Lower leg skin (tissue), 4 donors: ENCODE data around the gene RAPGEF1. TPM values are rescaled to one million over a fixed set of nuclear protein-coding genes. Genes with fewer than 3 reads are reported as not detected.

Experiments used
- DNase-seq, 2 donors: peaks; one replicate each; pipeline ENCODE4 v3.0.0-alpha.2; 2019; ENCODE audit warnings: low spot score in 2 of 2
- H3K4me3 ChIP-seq: fragments of 200-600 bp; sonication (generic); 2 replicates; pipeline ENCODE4 v1.5.1; 2017; ENCODE audit warnings: mild to moderate bottlenecking, low read depth; ENCODE audit not compliant: poor library complexity, severe bottlenecking
- POLR2A ChIP-seq, 2 donors: fragments of 450-650 bp; IDR thresholded peaks; one replicate each; pipeline ENCODE4 v1.6.1; 2016 to 2017; ENCODE audit warnings: antibody characterized with exemption in 2 of 2, mild to moderate bottlenecking in 1 of 2, moderate library complexity in 1 of 2
- WGBS, 2 donors: methylation state at CpG; one replicate each; pipeline ENCODE4 v1.1.5; 2018; 5-methylcytosine and 5-hydroxymethylcytosine counted together
- intact Hi-C: fragments of 100-400 bp; cut with DNase I; formaldehyde crosslinking; loops from one replicate; pipeline ENCODE4 v1.15.0; 2023; ENCODE audit warnings: low total_unique reads
- total RNA-seq, 4 donors: library from RNA; depleted of rRNA; stranded (reverse); fragments of >200 nt; gene quantifications; one replicate each; pipeline ENCODE4 v1.1.0, GENCODE V29; 2016
- TF ChIP-seq, protein P1 (sequence below), 3 donors: fragments of 450-650 bp; IDR thresholded peaks; one replicate each; pipeline ENCODE4 v1.5.1; 2016; ENCODE audit warnings: antibody characterized with exemption in 3 of 3, mild to moderate bottlenecking in 3 of 3, moderate library complexity in 2 of 3

Gene RAPGEF1
- total RNA-seq, 4 donors from 2014 or later: 18.0 to 70.8 (median 43.5) TPM

DNA sequence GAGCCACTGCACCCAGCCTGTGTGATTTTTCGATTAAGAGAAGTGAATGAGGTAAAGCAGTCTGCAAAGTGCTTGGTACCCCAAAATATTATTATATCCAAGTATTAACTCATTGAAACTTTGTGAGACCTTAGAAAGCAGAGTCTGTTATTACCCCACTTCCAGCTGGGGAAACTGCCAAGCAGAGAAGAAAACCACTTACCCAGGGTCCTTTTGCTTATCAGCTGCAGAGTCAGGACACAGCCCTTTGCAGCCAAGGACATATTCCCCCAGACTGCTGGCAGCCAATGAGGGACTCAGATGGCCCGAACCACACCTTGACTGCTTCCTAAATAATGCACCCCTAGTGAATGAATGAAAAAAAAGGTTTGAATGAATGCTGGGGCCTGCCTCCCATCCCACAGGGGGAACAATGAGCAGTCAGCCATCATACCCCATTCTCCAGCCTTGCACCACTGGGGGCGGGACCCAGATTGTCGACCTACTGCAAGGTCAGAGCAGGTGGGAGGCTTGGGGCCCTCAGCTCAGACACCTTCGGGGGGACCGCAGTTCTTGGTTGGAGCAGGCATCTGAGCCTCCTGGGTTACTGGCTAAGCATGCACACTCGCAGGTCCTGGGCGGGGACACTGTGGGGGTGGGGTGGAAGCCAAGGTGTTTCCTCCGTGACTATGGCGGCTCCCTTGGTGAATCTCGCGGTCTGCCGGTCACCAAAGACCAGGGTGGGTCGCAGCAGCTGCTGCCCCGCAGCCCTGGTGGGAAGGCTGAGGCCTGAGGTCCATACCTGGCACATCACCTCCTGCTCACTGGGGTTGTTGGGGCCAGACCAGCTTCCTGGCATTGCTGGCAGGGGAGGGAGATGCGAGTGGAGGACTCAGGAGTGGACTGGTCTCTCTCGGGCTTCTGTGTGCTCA lies 164.9 kb downstream of the RAPGEF1 start:
- DNase-seq: no peak
- WGBS, 2 donors: 92 to 99% methylated on average over 15 of the region's 17 CpGs
- intact Hi-C loops: no loop called here
- TF ChIP-seq, protein P1, sequence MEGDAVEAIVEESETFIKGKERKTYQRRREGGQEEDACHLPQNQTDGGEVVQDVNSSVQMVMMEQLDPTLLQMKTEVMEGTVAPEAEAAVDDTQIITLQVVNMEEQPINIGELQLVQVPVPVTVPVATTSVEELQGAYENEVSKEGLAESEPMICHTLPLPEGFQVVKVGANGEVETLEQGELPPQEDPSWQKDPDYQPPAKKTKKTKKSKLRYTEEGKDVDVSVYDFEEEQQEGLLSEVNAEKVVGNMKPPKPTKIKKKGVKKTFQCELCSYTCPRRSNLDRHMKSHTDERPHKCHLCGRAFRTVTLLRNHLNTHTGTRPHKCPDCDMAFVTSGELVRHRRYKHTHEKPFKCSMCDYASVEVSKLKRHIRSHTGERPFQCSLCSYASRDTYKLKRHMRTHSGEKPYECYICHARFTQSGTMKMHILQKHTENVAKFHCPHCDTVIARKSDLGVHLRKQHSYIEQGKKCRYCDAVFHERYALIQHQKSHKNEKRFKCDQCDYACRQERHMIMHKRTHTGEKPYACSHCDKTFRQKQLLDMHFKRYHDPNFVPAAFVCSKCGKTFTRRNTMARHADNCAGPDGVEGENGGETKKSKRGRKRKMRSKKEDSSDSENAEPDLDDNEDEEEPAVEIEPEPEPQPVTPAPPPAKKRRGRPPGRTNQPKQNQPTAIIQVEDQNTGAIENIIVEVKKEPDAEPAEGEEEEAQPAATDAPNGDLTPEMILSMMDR (IDR thresholded peaks at IDR 0.05): no peak
- TF ChIP-seq POLR2A (IDR thresholded peaks at IDR 0.05): no peak
- no peak overlapping the region for H3K4me3 ChIP-seq

DNA sequence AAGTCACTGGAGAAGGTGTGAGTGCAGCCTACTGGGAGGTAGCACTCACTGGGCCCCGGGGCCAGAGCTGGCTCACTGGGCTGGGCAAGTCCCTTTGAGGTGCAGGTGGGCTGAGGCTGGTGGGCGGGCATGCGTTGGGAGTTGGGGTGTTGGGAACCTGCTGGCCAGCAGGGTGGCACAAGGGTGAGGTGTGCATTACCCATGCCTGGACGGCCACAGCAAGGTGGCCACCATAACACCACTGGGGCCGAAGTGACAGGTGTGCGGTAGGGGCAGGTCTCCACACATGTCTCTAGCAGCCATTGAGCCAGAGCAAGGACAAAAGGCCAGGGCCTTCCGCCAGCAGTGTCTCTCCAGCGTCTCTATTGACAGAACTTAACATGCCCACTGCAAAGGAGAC lies 172.0 kb downstream of the RAPGEF1 start:
- intact Hi-C loops: no loop called here
- no peak for DNase-seq
- no peak for TF ChIP-seq POLR2A (IDR thresholded peaks at IDR 0.05)
- TF ChIP-seq, protein P1 (IDR thresholded peaks at IDR 0.05): no peak
- H3K4me3 ChIP-seq: no peak overlapping the region
- WGBS, 2 donors: 91 to 95% methylated on average over 8 of the region's 8 CpGs

DNA sequence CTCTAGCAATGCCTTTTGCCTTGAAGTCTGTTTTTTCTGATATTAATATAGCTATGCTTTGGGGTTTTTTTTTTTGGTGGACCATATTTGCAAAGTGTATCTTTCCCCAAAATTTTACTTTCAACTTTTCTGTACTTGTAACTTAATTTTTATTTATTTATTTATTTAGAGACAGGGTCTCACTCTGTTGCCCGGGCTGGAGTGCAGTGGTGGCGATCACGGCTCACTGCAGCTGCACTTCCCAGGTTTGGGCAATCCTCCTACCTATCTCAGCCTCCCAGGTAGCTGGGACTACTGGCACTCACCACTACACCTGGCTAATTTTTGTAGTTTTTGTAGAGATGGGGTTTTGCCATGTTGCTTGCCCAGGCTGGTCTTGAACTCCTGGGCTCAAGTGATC lies 173.7 kb downstream of the RAPGEF1 start:
- intact Hi-C loops: no loop called here
- no peak overlapping the region for H3K4me3 ChIP-seq
- TF ChIP-seq POLR2A (IDR thresholded peaks at IDR 0.05): no peak
- TF ChIP-seq, protein P1 (IDR thresholded peaks at IDR 0.05): no peak
- WGBS, 2 donors: 94 to 95% methylated on average over 3 of the region's 3 CpGs
- no peak for DNase-seq

DNA sequence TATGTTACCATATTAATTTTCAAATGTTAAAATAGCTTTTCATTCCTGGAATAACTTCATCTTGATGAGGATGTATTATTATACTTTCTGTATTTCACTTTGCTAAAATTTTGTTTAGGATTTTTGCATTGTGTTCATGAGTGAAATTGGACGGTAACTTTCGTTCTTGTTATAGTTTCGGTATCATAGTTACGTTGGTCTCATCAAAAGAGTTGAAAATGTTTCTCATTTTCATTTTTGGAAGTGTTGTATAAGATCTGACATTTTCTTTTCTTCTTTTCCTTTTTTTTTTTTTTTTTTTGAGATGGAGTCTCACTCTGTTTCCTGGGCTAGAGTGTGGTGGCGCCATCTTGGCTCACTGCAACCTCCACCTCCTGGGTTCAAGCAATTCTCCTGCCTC lies 174.5 kb downstream of the RAPGEF1 start:
- no peak for TF ChIP-seq POLR2A (IDR thresholded peaks at IDR 0.05)
- TF ChIP-seq, protein P1 (IDR thresholded peaks at IDR 0.05): no peak
- intact Hi-C loops: no loop called here
- 84 to 92% methylated on average over 5 of the region's 5 CpGs for WGBS, 2 donors
- H3K4me3 ChIP-seq: no peak overlapping the region
- DNase-seq: no peak

DNA sequence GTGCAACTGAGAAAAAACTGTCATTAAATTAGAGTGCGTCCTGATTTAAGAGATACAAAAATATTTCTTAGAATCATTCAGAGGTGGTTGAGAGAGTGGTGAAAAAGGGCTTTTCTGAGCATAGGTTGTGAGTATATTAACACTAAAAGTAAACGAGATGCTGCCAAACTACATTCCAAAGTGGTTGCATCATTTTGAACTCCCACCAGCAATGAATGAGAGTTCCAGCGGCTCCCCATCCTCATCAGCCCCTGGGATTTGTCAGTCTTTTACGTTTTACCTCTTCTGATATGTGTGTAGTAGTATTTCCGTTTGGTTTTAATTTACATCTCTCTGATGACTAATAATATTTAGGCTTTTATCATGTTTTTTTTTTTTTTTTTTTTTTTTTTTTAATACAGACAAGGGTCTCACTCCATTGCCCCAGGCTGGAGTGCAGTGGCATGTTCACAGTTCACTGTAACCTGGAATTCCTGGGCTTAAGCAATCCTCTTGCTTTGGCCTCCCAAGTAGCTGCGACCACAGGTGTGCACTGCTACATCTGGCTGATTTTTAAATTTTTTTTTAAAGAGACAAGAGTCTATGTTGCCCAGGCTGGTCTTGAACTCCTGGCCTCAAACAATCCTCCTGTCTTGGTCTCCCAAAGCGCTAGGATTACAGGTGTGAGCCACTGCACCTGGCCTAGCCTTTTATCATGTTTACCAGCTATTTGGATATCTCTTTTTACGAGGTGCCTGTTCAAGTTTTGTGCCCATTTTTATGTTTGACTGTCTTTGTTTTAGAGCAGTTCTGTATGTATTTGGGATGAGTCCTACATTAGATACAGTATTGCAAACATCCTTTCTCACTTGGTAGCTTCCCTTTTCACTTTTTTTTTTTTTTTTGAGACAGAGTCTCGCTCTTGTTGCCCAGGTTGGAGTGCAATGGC lies 177.6 kb downstream of the RAPGEF1 start:
- intact Hi-C loops: no loop called here
- WGBS, 2 donors: 57 to 58% methylated on average over 9 of the region's 9 CpGs
- H3K4me3 ChIP-seq: no peak overlapping the region
- no peak for TF ChIP-seq POLR2A (IDR thresholded peaks at IDR 0.05)
- TF ChIP-seq, protein P1 (IDR thresholded peaks at IDR 0.05): no peak
- DNase-seq: no peak
